Activated T-helper 9 cell treated with anti-CD3 and anti-CD28 coated beads, Interleukin-2, amount 50 U/mL, for 16 hours (primary cell): ENCODE measurements around the gene GLG1.
A peak's percentile ranks its signal among the peaks of the same experiment; 100 is the strongest.
"Not testable (repeated sequence)": the region's sequence is repeated elsewhere in the genome, so short reads cannot be mapped to it uniquely, and the experiment has no call there.

Experiments
- DNase-seq: peaks from one replicate; pipeline ENCODE4 v3.0.0-alpha.2; 2020; ENCODE audit warnings: low read depth

GLG1 gene

GRCh38 chr16:74443624-74444346 lies 163.1 kb downstream of the GLG1 start:
- not testable (repeated sequence) for DNase-seq

DNA sequence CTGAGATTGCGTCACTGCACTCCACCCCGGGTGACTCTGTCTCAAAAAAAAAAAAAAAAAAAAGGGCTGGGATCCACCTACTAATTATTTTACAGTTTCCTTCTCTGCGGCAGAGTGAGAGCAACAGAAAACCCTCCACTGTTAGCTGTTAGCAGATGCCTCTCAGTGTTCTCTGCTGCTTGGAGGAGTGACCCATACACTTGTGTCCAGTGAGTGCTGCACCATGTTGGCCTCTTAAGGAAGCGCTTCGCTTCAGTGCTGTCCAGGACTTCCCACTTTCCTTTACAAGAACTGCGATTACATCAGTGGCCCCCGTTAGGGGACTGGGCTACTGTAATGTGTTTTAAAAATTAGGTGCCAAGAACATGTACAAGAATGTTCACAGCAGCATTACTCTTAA lies 167.2 kb downstream of the GLG1 start:
- DNase-seq = no peak

DNA sequence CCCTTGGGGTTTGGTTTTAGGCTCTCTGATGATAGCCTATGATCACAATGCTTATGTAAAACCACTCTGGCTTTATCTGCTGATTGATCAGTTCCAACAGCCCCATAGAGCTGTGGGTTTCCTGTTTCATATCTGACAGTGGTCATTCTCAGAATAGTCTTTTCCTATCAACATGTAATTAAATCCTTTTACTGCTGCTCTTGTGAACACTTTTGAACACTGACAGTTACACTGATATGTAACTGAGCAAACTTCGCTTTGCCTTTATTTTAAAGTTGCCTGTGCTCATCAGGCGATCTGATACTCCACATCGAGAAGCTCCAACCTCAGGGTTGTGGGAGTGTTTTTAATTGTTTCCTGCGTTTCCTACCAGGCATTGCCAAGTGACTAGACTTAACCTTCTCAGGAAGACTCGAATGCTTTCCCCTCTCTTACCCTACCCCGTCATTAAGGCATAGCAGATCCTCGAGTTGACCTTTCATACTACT lies 168.4 kb downstream of the GLG1 start:
- no peak for DNase-seq

DNA sequence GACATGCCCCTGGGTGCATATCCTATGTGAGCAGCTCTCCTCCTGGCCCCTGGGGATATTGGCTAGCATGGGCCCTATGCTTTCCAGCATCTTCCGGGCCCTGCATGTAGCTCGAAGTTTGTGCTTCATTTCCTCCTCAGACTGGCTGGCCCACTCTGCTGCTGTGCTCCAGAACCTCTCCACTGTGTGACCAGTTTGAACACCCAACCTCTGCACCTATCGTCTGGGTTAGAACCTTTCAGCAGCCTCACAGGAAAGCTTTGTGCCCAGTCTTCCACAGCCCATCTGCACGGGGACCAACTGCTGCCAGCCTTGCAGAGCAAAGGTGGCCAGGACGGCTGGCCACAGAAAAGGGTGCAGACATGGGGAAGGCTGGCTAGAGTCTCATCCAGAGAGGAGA lies 175.4 kb downstream of the GLG1 start:
- DNase-seq = no peak

- peak; percentile 15 for DNase-seq
These were observed 176.7 kb downstream of the GLG1 start for GRCh38 chr16:74430036-74430712.

- DNase-seq = not testable (repeated sequence)
These were observed 178.4 kb downstream of the GLG1 start for GRCh38 chr16:74428493-74428892.

- DNase-seq = not testable (repeated sequence)
These were observed 181.2 kb downstream of the GLG1 start for GRCh38 chr16:74425751-74426150.

GRCh38 chr16:74423721-74424120 lies 183.2 kb downstream of the GLG1 start:
- DNase-seq = not testable (repeated sequence)

GRCh38 chr16:74422086-74422485 lies 184.8 kb downstream of the GLG1 start:
- not testable (repeated sequence) for DNase-seq

DNA sequence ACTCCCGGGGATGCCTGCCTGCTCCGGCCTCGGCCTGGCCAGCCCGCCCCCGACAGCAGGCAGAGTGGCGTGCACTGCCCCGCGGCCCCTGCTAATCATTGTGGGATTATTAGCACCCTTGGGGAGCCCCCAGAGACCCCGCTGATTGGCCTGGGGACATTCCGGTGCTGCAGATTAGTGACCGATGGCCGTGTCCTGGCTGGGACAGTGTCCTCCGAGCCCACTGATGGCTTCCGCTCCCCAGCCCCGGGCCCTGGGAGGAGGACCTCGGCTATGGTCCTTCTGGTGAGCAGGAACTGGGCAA lies 185.5 kb downstream of the GLG1 start:
- not testable (repeated sequence) for DNase-seq

DNA sequence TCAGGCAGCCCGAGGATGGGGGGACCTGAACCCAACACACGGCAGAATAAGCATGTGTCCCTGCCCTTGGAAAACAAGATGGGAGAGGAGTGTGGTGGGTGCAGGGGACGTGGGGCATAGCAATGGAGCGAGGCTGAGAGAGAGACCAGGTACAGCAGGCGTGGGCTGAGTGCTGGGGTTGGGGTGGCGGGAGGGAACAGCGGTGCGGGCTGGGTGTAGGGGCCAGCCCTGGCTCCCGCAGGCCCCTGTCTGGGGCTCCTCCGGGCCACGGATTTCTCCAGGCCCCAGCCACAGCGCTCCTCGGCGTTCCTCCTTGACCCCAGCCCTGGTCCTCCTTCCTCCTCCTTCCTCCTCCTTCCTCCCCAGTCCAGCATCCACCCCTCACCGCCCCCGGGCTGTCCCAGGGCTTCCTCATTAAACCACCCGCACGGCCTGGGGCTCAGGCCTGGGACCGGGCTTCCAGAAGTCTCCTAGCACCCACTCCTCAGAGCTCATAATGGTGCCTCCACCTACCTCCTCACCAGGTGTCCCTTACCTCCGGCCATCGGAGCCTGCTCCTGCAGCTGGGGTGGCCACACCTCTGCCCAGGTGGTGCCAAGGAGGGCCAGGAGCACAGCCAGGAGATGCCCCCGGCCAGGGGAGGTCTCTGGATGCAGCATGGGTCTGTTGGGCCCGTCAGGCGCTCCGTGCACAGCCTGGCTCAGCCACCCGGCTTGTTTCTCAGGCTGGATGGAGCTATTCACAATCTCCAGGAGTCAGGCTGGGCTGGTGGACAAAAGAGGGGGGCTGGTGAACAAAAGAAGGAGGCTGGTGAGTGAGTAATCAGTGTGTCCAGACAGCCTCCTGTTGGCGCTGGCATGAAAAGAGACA lies 186.1 kb downstream of the GLG1 start, which contains the start of gene CLEC18B:
TSS of gene CLEC18B (minus strand) at position 867 of the 870 bp plus-strand sequence. CDS start at position 659, 208 bp downstream.
- not testable (repeated sequence) for DNase-seq

GRCh38 chr16:74419811-74420210 lies 187.1 kb downstream of the GLG1 start:
- DNase-seq = not testable (repeated sequence)

DNA sequence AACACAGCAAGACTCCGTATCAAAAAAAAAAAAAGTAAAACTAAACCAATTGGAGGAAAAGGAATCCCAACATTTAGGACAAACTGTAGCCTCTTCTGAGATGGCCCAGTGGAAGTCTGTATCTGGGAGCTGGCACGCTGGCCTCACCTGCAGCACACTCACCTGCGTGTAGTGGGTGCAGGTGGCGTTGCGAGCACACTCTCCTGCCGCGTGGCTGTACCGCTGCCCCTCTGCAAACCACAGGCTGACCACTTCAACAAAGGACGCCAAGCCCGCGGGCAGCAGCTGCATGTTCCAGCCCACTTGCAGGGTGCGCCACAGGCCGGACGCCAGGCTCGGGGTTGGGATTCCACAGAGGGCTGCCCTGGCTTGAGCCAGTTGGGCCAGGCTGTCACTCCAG lies 189.0 kb downstream of the GLG1 start:
- DNase-seq = not testable (repeated sequence)

DNA sequence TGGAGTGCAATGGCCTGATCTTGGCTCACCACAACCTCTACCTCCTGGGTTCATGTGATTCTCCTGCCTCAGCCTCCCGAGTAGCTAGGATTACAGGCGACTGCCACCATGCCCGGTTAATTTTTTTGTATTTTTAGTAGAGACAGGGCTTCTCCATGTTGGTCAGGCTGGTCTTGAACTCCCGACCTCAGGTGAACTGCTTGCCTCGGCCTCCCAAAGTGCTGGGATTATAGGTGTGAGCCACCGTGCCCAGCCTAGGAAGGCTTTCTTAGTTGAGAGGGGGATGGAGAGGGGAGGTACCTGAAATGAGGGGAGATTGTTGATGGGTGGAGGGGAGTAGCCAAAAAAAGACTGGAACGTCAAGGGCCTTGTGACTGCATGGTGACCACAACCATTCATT lies 193.0 kb downstream of the GLG1 start:
- not testable (repeated sequence) for DNase-seq

DNA sequence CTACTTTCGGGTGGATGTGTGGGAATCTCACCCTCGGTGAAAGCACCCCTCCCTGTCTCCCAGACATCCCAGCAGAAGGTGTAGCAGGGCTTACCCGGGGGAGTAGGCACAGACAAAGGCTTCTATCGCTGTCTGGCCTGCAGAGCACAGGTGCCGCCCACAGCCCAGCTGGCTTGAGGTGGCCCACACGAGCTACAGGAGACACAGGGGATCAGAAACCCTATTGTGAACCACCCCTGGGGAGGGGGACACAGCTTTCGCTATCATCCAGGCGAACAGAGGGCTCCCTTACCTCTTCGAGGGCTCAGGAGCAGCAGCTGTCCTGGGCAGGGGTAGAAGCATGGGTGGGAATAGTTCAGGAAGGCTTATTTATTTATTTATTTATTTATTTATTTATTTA lies 193.4 kb downstream of the GLG1 start:
- not testable (repeated sequence) for DNase-seq

DNA sequence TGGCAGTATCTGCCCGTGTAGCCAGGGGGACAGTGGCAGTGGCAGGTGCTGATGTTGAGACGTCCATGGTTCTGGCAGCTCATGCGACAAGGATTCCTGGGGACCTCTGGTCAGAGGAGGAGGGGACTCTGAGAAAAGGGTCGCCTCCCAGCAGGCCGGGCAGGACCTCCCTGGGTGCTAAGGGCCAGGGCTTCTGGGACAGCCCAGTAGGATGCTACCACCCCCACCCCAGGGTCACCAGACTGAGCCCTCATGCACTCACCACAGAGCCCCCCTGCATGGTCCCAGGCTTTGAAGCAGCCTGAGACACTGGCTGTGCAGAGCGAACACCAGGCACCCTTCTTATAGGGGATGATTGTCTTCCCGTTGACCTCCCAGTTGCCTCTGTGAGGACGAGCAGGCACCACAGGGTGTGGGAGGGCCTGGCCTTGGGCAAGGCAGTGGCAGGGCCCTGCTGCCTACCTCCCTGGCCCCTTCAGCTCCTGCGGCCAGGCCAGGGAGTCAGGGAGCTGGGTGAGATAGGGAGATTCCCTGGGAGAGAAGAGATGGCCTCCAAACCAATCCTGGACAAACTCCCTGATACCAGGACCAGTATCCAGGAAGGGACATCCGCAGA lies 194.0 kb downstream of the GLG1 start:
- DNase-seq = not testable (repeated sequence)

DNA sequence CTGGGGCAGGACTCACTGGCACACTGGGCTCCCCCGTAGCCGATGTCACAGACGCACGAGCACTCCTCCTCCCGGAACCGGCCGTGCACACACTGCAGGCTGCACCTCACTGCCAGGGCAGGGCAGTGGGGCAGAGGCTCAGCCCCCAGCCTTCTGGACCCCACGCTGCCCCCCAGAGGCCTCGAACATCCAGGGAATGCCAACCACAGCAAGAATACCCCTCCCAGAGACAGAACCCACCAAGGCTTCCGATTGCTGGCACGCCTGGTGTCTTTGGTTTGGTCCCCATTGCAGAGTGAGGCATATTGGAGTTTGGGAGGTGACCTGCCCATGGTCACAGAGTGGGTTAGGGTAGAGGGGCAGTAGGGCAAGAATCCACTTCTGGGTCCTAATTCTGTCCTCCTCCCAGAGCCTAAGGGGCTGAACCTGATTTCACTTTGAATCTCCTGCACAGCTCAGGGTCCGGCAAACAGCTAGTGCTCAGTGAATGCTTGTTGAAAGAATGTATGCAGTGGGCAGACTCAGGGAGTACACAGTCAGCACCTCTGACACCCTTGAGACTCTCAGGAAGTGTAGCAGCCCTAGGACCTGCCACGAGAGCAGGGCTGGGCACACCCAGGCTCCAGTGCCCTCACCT lies 194.7 kb downstream of the GLG1 start:
- not testable (repeated sequence) for DNase-seq

DNA sequence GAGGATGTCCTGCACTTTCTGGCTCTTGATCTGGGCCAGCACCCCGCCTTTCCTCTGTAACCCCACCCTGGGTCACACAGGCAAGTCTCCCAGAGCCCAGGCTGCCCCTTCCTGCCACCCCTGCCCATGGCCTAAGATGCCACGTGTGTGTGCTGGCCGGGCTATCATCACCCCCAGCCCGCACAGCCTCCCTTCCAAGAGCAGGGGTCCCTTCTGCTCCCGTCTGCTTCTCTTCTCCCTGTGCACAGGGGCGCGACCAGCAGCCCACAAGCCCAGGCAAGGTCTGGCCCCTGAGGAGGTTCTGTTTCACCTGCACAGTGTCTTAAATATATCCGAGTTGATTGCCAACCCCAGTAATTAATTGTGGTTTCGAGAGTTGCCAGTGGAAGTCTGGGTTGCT lies 195.9 kb downstream of the GLG1 start:
- not testable (repeated sequence) for DNase-seq

DNA sequence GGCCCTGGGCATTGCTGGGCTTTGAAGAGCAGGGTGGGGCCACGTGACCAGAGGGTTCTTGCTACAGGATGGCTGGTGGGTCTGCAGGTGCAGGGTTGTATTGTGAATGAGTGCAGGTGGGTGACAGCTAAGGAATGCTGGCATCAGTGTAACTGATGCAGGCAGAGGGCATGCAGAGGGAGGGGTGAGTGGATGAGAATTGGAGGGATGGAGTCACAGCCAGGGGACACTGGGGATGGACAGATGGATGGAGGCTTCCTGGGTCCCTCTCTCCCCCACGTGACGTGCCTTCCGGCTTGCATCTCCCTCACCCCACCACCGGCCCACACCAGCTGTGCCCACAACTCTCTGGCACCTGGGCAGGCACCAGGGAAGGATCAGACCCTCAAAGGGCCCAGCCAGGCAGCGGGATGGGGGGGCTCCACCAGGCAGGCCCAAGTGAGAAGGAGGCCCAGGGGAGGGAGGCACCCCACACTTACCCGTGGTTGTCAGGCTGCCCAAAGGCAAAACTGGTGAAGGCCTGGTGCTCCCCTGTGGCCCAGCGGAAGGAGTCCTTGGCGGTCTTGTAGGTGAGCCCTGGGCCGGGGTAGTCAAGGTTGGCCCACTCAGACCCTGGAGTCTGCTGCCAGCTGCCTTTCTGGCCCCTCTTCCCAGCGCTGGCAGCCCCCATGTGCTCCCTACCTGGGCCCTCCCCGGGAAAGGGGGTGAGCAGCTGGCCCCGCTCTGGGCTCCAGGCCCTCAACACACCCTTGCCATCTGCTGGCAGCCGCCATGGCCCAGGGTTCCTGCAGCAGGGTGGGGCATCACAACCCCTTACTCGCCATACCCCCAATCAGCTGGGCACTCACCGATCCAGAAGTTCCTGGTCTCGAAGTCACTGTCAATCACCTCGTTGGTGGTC lies 196.6 kb downstream of the GLG1 start:
- DNase-seq = not testable (repeated sequence)
